IPS-15b (cell line): ENCODE results near the gene SCNM1.
"Not testable (repeated sequence)": the region's sequence is repeated elsewhere in the genome, so short reads cannot be mapped to it uniquely, and the experiment has no call there.

ENCODE experiments used
- H3K27me3 ChIP-seq: one replicate; pipeline ENCODE4 v1.6.1; 2013; ENCODE audit warnings: low read length; ENCODE audit not compliant: control insufficient read depth, insufficient read depth
- H3K36me3 ChIP-seq: one replicate; pipeline ENCODE4 v1.6.1; 2013; ENCODE audit warnings: low read length; ENCODE audit not compliant: control insufficient read depth, insufficient read depth
- H3K4me1 ChIP-seq: one replicate; pipeline ENCODE4 v1.6.1; 2013; ENCODE audit warnings: mild to moderate bottlenecking, low read length; ENCODE audit not compliant: control insufficient read depth, insufficient read depth
- H3K4me3 ChIP-seq: one replicate; pipeline ENCODE4 v1.5.1; 2013; ENCODE audit warnings: low read depth, low read length
- H3K9ac ChIP-seq: one replicate; pipeline ENCODE4 v1.6.1; 2013; ENCODE audit warnings: low read depth, mild to moderate bottlenecking, low read length
- H3K9me3 ChIP-seq: one replicate; pipeline ENCODE4 v1.6.1; 2013; ENCODE audit warnings: mild to moderate bottlenecking, low read length; ENCODE audit not compliant: control insufficient read depth, insufficient read depth

SCNM1 gene

DNA sequence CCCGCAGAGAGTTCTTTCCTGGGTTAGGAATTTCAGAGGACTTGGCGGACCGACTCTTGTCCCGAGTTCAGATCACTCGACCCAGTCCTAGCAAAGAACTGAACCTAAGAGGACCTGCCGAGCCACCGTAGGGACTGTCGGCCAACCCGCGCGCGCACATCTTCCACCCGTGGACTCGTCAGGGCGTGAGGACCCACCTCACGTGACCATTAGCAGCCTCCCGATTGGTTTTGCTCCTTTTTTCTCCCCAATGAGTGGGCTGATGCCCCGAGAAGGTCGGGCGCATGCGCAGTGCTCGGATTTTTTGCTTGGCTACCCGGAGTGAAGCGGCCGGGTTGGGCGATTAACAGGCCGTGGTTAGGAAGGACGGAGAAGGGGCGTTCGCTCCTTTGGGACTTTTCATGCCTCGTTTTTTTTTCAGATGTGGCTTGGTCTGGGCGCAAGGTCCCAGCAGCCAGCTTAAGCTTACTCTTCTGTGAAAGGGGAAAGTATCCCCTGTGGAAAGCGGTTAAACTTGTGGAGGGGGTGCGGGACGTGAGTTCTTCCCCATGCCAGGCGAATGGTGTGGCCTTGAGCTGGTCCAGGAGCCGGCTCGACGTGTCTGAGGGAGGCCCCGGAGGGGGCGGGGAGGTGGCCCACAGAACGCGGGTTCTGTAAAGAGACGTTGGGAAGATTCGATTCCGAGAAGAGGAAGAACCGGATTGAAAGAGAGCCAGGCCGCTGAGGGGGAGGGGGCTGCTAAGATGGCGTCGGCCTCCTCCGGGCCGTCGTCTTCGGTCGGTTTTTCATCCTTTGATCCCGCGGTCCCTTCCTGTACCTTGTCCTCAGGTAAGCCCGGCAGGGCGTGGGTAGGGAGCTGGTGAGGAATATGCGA is 32.5 kb downstream of the SCNM1 start, which contains the start of gene PIP5K1A:
PIP5K1A (plus strand) TSS at position 299 of the 874 bp plus-strand sequence; CDS start at position 744, 445 bp downstream.
- Histone ChIP-seq H3K9ac (peak within 1 kb of the TSS; percentile 82), H3K4me1 (no peaks in the 10 kb centered on the region), H3K9me3 (no peaks in the 10 kb centered on the region), H3K4me3 (peak within 1 kb of the TSS; percentile 88), H3K27me3 (no peaks in the 10 kb centered on the region), H3K36me3 (peaks cover 8% of the 10 kb centered on the region)

DNA sequence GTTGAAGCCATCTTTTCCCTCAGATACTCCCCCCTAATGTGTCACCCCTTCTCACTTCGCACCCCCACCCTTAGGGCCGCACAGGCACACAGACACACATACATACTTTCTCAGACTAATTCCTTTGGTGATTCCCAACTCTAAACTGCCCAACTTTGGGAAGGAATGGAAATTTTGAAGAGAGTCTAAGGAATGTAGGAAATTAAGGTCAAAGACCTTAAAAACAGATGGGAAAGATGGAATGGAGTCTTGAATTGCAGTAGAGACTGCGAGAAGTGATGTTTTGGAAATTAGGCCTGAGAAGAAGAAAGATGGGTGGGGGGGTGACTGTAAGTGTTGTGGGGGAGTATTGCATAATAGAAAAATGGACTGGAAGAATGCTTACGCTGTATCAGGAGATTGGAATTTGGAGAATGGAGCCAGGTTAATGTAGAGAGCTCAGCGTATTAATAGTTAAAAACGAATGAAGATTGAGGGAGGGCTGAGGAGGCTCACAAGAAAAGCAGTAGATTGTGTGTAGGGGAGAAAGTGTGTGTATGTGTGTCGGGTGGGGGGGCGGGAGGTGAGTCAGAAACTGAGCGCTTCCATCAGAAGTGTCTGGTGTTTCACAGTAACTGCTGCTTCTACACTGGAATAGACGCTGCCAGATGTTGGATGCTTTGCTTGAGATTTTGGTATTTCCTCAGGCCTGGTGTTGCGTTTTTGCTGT is 34.1 kb downstream of the SCNM1 start:
- no peaks in the 10 kb centered on the region for H3K4me1 ChIP-seq
- peak overlapping the region; percentile 82 for H3K9ac ChIP-seq
- H3K27me3 ChIP-seq, result no peaks in the 10 kb centered on the region

GRCh38 chr1:151205381-151205965 is 39.5 kb downstream of the SCNM1 start:
- H3K27me3 ChIP-seq, H3K4me3 ChIP-seq, H3K4me1 ChIP-seq, H3K9me3 ChIP-seq, H3K9ac ChIP-seq: not testable (repeated sequence)
- H3K36me3 ChIP-seq, result peaks cover 18% of the 10 kb centered on the region

More for the DNA sequence above, 34.1 kb downstream of the SCNM1 start:
- H3K4me3 ChIP-seq, result peak overlapping the region; percentile 88
- peaks cover 8% of the 10 kb centered on the region for H3K36me3 ChIP-seq
- H3K9me3 ChIP-seq, result no peaks in the 10 kb centered on the region

DNA sequence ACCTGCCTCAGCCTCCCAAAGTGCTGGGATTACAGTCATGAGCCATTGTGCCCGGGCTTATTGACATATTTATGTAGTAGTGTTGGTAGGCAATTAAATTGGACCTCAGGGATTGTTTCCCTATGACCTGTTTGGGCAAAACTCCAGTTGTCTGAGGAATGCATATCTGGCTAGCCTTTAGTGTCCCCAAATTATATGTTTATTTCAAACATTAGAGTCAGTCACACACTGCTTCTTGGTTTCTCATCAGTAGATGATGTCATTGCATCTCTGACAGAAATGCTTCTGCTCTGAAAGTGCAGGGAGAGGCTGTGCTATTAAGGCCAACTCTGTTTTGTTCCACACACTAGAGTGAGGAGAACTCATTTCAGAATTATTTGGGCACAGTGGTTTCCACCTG is 44.9 kb downstream of the SCNM1 start:
- Histone ChIP-seq H3K9me3 (no peaks in the 10 kb centered on the region), H3K4me3 (no peak overlapping the region), H3K9ac (no peak overlapping the region), H3K4me1 (no peaks in the 10 kb centered on the region), H3K36me3 (peaks cover 10% of the 10 kb centered on the region), H3K27me3 (no peaks in the 10 kb centered on the region)

DNA sequence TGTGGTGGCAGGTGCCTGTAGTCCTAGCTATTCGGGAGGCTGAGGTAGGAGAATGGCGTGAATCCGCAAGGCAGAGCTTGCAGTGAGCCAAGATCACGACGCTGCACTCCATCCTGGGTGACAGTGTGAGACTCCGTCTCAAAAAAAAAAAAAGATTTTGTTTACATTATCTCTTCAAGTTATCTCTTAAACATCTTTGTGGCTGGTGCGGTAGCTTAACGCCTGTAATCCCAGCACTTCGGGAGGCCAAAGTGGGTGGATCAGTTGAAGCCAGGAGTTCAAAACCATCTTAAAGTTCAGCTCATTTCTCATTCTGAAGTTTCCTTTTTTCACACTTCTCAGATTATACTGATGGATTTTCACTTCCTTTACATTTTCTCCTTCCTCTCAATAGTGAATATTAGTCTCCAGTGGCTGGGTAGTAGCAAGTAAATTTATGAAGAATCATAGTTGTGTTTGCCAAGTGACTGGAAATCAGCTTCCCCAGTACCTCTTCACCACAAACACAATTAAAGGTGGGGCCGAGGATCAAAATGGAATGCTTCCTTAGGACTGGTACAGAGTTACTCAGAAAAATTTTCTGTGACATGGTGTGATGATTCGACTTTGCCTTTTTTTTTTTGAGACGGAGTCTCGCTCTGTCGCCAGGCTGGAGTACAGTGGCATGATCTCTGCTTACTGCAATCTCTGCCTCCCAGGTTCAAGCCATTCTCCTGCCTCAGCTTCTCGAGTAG is 46.2 kb downstream of the SCNM1 start:
- Histone ChIP-seq H3K9me3 (no peaks in the 10 kb centered on the region), H3K4me3 (no peak overlapping the region), H3K36me3 (peaks cover 5% of the 10 kb centered on the region), H3K9ac (no peak overlapping the region), H3K27me3 (no peaks in the 10 kb centered on the region), H3K4me1 (no peaks in the 10 kb centered on the region)

DNA sequence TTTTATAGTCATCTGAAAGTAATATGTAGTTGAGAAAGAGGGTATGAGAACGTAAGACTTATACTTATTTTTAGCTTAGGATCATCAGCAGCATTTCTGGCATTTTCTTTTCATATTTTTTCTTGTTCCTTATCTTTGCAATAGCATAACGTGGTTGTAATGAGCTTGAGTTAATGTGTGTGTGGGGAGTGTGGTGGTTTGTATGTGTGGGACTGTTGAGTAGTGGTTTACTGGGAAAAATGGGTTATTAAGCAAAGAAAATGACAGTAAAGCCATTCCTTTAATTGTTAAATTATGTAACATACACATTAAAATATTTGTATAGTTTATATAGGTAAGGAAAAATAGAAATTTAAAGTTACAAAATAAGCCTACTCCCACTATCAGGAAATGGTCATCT is 47.6 kb downstream of the SCNM1 start:
- Histone ChIP-seq H3K4me3 (no peak overlapping the region), H3K36me3 (peaks cover 5% of the 10 kb centered on the region), H3K9me3 (no peaks in the 10 kb centered on the region), H3K9ac (no peak overlapping the region), H3K4me1 (no peaks in the 10 kb centered on the region), H3K27me3 (no peaks in the 10 kb centered on the region)
